Stomach (tissue), 4 donors: ENCODE data around the gene CCR4.

Experiments
- CTCF ChIP-seq, 7 experiments: fragments of 450-650 bp in 4 of 7; fragments of 200-600 bp in 3 of 7; sonication (generic) in 3 of 7; IDR thresholded peaks; one replicate each; pipeline ENCODE4 v1.5.1; 2016 to 2019; ENCODE audit warnings: antibody characterized with exemption in 7 of 7, control low read depth in 2 of 7, mild to moderate bottlenecking in 1 of 7
- EP300 ChIP-seq: sonication (generic); formaldehyde crosslinking; IDR thresholded peaks from one replicate; pipeline ENCODE4 v1.6.1; 2017; ENCODE audit warnings: antibody characterized with exemption
- POLR2A ChIP-seq, 4 donors: fragments of 450-650 bp; IDR thresholded peaks; one replicate each; pipeline ENCODE4 v1.6.1; 2016; ENCODE audit warnings: antibody characterized with exemption in 4 of 4, control low read depth in 2 of 4, mild to moderate bottlenecking in 1 of 4, moderate library complexity in 1 of 4
- POLR2AphosphoS5 ChIP-seq, 3 donors: sonication (generic); formaldehyde crosslinking; IDR thresholded peaks; one replicate each; pipeline ENCODE4 v1.6.1; 2016; ENCODE audit warnings: antibody characterized with exemption in 3 of 3

- TF ChIP-seq CTCF (IDR thresholded peaks at IDR 0.05) (no peak), POLR2A (IDR thresholded peaks at IDR 0.05) (no peak), POLR2AphosphoS5 (IDR thresholded peaks at IDR 0.05) (no peak), EP300 (no peak)
Observed at GRCh38 chr3:32958509-32958908, 7.1 kb downstream of the CCR4 start.
